AG20443 (cell line): ENCODE results near the gene SPATC1L.

ENCODE experiments used
- DNase-seq: peaks from one replicate; pipeline ENCODE4 v3.0.0; 2012; ENCODE audit warnings: low spot score, mixed read lengths

SPATC1L gene

DNA sequence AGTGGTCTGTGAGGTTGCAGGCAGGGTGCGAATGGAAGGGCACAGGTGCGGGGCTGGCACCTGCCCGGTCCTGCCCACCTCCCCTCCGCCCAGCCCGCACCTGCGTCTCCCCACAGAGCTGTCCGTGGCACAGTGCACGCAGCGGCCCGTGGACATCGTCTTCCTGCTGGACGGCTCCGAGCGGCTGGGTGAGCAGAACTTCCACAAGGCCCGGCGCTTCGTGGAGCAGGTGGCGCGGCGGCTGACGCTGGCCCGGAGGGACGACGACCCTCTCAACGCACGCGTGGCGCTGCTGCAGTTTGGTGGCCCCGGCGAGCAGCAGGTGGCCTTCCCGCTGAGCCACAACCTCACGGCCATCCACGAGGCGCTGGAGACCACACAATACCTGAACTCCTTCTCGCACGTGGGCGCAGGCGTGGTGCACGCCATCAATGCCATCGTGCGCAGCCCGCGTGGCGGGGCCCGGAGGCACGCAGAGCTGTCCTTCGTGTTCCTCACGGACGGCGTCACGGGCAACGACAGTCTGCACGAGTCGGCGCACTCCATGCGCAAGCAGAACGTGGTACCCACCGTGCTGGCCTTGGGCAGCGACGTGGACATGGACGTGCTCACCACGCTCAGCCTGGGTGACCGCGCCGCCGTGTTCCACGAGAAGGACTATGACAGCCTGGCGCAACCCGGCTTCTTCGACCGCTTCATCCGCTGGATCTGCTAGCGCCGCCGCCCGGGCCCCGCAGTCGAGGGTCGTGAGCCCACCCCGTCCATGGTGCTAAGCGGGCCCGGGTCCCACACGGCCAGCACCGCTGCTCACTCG lies 52.2 kb downstream of the SPATC1L start:
- DNase-seq: no peak

- no peak for DNase-seq
These were observed 52.7 kb downstream of the SPATC1L start for GRCh38 chr21:46131588-46131837.

DNA sequence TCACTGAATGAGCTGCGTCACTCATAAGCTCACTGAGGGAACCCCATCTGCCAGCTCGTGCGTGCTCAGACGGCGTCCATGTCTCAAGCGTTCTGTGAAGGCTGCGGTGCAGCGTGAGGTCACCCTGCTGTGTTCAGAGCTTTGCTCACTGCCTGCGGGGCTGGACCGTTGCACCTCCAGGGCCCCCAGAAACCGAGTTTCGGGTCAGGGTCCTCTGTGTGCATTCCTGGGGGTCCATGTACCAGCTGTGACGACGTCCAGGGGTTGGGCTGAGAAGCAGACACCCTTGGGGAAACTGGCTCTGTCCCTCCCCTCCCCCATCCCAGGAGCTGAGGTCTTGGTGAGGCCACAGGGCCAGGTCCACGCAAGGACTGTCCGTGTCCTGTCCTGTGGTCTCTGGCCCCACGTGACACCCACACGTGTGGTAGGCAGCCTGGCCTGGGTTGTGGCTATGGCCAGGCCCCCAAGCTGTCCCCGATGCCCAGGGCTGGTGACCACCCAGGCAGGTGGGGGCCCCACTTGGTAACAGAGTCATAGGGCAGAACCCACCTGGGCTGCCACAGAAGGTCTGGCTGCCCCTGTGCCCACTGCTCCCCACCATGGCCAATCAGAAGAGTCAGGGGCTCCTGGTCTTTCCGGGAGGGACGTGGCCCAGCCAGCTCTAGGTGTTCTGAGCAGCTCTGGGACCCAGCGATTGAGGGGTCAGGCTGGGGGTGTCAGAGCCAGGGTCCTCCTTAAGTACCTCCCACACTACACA lies 53.2 kb downstream of the SPATC1L start:
- no peak for DNase-seq

DNA sequence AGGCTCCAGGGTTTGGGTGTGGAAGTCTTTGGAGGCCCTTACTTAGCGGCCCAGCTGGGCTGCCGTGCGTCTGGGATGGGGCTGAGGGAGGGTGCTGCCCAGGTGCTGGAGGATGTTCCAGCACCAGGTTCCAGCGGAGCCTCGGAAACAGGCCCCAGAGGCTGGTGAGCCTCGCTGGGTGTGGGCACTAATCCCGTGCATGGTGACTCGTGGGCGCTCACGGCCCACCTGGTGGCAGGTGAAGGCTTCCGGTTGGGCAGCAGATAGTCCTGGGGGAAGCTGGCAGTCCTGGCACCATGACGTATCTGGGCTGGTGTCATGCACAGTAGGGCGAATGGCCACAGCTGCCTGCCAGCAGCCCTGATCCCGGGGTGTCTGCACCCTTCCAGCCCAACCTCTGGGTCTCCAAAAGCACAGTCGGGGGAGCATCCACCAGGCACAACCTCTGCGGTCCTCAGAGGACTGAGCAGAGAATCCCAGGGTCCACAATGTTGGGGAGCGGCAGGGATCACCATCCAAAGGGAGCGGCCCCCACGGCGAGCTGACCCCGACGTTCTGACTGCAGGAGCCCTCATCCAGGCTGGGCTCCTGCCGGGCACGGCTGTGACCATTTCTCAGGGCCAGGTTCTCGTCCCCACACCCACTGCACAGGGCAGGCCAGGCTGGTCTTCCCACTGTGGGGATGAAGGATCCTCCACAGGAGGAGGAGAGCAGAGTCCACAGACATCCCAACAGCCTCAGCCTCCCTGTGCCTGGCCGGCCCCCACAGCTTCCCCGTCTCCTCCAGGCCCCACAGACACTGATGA lies 54.2 kb downstream of the SPATC1L start:
- no peak for DNase-seq

DNA sequence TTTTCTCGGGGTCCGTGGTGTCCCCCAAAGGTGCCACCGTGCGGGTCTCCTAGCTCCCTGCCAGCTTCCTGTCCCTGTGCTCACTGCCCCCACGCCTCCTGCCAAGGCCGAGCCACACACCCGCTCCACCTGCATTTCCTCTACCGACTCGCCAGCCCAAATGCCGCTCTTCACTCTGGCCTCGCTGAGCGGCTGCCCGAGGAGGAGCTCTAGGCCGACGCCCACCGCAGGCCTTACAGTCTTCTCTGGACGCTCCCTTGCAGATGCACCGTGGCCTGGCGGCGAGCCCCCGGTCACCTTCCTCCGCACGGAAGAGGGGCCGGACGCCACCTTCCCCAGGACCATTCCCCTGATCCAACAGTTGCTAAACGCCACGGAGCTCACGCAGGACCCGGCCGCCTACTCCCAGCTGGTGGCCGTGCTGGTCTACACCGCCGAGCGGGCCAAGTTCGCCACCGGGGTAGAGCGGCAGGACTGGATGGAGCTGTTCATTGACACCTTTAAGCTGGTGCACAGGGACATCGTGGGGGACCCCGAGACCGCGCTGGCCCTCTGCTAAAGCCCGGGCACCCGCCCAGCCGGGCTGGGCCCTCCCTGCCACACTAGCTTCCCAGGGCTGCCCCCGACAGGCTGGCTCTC lies 55.2 kb downstream of the SPATC1L start:
- no peak for DNase-seq

DNA sequence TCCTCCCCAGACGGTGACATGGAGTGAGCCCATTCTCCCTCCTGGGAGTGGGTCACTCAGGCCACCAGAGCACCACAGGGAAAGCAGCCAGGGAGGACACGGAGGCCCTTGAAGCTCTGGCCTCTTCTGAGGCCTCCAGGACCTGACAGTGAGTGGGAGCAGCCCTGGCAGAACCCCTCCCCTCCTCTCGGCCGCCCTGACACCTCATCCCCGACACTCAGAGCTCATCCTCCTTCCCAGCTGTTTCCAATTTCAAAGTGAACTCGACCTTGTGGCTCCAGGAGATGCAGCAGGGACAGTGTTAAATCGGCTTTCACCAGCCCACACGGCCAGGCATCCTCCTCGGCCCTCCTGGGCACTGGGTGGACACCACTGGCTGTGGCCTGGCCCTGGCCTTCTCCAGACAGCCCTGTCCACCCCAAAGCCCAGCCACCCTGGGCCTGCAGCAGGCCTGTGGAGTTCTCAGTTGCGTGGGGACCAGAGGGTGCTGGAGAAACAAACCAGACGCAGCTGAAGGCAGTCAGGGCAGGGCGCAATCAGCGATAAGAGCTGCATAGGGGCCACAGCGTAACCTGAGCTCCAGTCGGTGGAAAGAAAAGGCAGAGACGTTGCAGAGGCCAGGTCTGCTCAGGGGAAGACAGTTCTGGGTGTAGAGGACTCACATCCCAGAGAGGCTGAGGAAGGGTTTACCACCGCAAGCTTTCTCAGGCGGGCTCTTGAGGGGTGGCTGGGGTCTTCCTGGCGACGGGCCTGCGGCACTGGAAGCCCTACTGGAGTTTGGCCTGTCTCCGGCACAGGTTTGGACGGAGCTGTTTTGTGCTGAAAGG lies 55.9 kb downstream of the SPATC1L start:
- DNase-seq: no peak

GRCh38 chr21:46127239-46128105 lies 56.8 kb downstream of the SPATC1L start:
- DNase-seq: no peak

DNA sequence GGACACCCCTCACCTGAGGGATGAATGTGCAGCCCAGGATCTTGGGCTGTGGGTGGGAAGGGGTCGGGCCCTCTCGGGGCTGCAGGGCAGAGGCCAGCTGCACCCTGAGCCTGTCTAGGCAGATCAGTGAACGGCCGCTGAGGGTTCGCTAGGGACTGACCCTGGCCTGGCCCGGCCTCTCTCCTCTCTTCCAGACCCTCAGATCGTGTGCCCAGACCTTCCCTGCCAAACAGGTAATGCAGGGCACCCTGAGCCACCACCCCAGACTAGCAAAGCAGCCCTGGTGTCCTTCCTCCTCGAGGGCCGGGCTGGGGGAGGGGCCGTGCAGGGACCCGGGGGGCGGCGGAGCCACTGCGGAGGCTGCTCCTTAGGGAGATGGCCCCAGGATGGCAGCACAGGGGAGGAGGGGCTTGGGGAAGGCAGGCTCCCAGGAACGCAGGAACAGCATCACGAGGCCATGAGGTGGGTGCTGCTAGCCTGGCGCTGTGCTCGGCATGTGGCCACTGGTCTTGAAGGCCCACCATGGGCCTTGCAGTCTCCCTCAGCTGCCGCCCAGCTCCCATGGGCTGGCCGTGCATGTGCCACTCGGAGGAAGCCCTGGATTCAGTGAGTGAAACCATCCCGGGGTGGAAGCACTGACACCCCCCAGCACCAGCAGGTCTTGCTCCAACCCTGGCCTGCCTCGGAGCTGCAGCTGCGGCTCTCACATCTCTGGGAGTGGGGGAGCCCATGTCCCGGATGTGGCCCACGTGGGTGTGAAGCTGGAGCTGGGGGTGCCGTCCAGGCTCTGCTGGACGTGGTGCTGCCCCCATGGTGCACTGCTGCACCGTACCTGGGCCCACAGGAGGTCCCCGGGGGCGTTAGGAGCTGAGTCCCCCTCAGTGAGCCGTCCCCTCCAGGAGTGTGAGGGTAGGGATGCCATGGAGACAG lies 57.7 kb downstream of the SPATC1L start:
- no peak for DNase-seq

- DNase-seq: no peak
These were observed 58.4 kb downstream of the SPATC1L start for GRCh38 chr21:46125846-46126301.

GRCh38 chr21:46124926-46125845 lies 59.1 kb downstream of the SPATC1L start:
- DNase-seq: no peak

- peak; percentile 11 for DNase-seq
These were observed 60.0 kb downstream of the SPATC1L start for GRCh38 chr21:46124083-46124925.

- no peak for DNase-seq
These were observed 61.2 kb downstream of the SPATC1L start for GRCh38 chr21:46122758-46123683.

DNA sequence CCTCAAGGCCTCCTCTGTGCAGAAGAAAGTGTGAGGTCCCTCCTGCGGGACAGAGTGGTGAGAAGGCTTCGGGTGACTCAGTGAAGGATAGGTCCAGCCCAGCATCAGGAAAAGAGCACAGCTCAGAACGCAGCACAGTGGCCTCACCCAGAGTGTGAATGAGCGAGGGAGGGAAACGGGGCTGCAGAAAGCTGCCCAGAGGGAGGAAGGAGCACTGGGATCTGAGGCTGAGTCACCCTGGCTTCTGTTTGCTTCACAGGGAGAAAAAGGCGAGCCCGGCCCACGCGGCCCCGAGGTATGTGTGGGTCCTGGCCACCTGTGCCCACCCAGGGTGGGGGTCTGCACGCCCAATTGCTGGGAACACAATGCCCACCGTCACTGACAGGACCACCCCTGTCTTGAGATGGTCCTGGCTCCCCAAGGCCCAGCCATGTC lies 62.0 kb downstream of the SPATC1L start:
- DNase-seq: no peak

GRCh38 chr21:46121286-46122221 lies 62.7 kb downstream of the SPATC1L start:
- DNase-seq: peak; percentile 8
